C4-2B (cell line): ENCODE results near the gene WDR3.

Experiments used
- CTCF ChIP-seq: fragments of 450-650 bp; conservative IDR thresholded peaks from 2 replicates; pipeline ENCODE4 v1.5.1; 2017; ENCODE audit warnings: mild to moderate bottlenecking
- ZFX ChIP-seq: fragments of 450-650 bp; IDR thresholded peaks from 2 replicates; pipeline ENCODE4 v1.6.1; 2017

DNA sequence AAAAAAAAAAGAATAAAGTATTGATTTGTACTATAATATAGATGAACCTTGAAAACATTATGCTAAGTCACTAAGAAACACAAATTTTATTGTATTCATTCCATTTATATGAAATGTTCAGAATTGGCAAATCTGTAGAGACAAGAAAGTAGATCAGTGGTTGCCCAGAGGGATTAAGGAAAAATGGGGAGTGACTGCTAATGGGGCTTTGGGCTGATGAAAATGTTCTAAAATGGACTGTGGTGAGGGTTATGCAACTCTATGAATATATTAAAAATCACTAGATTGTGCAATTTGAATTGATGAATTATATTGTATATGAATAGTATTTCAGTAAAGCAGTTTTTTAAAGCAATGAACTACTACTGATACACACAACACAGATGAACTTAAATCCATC lies 10.2 kb upstream of the WDR3 start:
- no peak for TF ChIP-seq CTCF
- no peak for TF ChIP-seq ZFX
